GM19467 (cell line): ENCODE measurements around the gene YKT6.
"Not testable (repeated sequence)": the region's sequence is repeated elsewhere in the genome, so short reads cannot be mapped to it uniquely, and the experiment has no call there.

Experiments used
- ATAC-seq: cut with Tn5 transposase; IDR thresholded peaks from one replicate; pipeline ENCODE4 v1.9.1; 2021; ENCODE audit warnings: mild to moderate bottlenecking, moderate library complexity; ENCODE audit not compliant: unreplicated experiment

YKT6 gene

DNA sequence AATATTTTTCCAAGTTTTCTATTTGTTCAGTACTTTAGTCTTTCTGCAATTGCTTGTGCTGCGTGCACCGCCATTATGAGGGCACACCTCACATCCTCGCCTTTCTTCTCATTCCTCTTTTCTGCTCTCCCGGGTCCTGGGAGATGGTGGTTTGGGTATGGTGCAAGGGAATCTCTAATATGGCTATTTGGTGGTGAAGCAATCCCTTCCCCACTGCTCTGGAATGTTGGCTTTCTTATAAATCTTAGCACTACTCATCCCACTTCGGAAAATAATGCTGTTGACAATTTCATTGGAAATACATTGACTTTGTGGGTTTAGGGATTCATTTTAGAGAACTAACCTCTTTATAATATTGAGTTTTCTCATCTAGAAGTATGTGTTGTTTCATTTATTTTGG lies 9.6 kb upstream of the YKT6 start:
- ATAC-seq = no peak

DNA sequence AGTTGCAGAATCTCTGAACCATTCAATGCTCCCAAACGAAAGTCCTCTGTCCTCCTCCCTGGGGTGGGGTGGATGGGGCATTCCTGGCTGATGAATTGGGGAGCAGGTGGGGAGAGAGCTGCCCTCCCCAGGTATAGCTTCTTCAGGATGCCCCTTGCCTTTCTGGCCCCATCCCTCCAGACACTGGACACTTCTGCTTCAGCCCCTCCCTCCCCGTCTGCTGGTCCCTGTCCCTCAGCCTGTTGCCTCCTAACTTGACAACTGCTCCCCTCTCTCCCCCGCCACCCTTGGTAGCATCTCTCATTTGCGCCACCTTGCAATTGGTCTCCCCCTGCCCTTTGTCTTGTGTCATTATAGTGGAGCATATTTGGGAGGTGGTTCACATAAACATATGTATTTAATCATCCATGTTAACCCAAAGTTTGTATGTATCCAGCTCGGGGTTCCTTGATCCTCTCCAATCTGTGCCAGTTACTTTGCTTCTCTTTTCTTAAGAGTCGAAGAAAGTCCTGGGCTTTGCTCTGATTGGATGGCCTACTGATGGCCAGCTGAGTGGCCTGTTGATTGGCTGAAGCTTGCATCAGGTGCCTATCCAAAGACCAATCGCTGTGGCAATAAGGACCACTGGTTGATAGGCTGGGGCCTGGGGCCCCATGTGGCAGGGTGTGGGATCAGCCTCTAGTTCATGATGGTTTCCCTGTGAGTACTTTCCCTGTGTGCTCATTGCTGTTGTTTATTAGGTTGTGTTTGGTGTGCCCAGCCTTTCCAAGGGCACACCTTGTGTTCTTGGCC lies 7.6 kb upstream of the YKT6 start:
- no peak for ATAC-seq

DNA sequence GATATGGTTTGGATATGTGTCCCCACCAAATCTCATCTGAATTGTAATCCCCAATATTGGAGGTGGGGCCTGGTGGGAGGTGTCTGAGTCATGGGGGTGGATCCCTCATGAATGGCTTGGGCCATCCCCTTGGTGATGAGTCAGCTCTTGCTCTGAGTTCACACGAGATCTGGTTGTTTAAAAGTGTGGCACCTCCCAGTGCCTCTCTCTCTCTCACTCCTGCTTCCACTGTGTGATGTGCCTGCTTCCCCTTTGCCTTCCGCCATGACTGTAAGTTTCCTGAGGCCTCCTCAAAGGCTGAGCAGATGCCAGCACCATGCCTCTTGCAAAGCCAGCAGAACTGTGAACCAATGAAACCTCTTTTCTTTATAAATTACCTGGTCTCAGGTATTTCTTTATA lies 6.7 kb upstream of the YKT6 start:
- ATAC-seq = no peak

DNA sequence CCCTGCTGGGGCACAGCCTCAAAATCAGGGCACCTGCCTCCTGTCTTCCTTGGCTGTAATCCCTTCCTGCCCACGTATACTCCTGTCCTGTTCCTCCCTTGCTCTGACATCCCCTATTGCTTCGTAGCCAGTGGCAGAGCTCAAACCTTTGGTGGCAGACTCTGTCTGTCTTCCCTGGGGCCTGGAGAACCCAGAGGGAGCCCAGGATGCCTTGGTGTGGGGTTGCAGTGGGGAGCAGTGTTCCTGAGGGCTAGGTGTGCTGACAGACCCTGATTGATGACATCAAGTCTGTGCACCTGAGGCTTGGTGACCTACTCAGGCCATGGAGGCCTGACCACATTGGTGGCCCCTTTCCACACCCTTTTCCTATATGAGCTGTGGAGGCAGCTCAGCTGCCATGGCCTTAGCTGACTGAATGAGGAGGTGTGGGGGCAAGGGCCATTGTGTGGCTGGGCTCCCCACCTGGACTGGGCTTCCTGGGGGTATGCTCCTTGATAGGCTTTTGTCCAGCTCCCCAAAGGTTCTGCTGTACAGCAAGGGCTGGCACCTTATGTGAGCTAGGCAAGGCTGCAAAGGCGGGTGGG lies 6.1 kb upstream of the YKT6 start:
- ATAC-seq = no peak

DNA sequence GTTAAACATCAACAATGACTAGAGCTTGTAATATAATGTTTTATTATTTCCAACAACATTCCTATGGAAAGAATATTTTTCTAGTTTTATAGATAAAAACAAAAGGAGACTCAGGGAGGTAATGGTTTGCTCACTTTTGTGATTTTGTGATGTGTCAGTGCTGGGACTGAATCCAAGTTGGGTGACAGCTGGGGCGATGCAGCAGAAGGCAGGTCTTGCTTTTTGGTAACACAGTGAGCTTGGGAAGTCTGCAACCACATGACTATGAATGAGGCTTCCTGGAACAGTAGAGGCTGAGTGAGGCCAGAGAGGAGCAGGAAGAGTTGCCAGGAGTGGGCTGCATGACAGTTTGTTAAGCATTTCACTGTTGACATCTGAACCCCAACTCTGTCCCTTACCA lies 4.9 kb upstream of the YKT6 start:
- ATAC-seq = no peak

DNA sequence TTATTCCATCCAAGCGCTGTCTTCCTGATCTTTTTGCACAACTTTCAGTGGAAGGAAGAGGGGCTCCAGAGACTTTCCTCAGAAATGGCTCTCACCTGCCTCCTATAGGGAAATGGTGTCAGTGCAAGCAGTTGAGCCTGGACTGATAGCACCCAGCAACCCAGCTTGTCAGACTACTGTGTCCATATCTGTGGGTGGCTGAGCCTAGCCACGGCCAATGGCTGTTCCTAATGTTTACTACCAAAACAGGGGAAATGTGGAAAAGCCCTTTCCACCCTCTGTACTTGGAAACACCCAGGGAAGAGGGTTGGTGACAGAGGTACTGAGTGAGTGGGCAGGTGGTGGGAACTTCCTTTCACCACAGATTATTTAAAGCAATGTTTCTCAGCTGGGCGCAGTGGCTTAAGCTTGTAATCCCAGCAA lies 4.3 kb upstream of the YKT6 start:
- no peak for ATAC-seq

DNA sequence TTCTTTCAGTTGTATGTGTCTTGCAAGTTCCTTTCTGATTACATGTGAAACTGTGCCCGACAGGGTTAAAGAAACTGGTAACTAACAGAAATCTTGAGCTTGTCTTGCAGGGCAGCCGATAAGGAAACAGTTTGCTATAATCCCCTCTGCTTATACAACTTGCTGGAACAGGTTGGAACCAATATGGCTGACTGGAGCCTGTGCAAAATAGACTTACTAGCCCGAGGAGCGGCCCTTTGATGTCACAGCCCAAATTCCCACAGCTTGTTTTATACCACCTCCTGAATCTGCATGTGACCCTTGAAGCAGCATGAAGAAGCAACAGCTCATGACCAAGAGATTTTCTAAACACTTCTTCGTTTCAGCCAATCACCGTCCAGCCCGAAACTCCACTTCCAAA lies 3.3 kb upstream of the YKT6 start:
- ATAC-seq = no peak

DNA sequence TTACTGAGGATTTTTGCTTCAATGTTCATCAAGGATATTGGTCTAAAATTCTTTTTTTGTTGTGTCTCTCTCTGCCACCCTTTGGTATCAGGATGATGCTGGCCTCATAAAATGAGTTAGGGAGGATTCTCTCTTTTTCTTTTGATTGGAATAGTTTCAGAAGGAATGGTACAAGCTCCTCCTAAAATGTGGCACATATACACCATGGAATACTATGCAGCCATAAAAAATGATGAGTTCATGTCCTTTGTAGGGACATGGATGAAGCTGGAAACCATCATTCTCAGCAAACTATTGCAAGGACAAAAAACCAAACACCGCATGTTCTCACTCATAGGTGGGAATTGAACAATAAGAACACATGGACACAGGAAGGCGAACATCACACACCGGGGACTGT lies 615 bp upstream of the YKT6 start:
- not testable (repeated sequence) for ATAC-seq

DNA sequence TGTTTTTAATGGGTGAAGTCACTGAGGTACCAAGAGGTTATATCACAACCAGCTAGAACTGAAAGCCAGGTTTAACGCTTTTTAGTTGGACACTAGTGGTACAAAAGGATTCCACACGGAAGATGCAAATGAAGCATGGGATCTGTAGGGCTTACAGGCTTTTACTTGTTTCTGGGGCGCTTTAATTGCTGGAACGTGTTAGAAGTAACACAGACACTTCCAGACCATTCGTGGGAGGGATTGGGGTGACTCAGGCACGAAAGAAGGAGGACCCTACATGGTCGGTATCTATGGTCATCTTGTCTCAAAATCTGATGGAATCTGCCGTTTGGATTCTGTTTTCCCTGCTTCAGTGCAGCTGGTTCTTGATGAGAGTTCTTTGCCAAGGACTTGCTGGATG lies 1.0 kb downstream of the YKT6 start:
- ATAC-seq = no peak

DNA sequence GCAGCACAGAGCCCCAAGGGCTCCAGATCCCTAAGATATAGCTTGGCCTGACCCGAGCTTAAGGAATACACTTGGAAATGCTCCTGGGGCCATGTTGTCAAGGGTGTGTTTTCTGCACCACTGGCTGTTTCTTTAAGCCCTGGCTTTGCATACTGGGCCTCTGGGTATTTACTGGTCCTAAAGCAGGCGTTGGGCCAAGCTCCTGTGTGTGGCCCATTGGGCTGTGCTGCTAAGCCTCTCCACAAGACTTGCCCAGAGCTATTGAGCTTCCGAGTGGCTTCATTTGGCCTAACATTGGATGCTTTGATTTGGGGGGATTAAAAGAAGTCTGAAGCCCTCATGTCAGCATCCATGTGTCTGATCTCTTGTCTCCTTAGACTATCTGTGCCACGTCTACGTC lies 5.2 kb downstream of the YKT6 start:
- ATAC-seq = no peak

DNA sequence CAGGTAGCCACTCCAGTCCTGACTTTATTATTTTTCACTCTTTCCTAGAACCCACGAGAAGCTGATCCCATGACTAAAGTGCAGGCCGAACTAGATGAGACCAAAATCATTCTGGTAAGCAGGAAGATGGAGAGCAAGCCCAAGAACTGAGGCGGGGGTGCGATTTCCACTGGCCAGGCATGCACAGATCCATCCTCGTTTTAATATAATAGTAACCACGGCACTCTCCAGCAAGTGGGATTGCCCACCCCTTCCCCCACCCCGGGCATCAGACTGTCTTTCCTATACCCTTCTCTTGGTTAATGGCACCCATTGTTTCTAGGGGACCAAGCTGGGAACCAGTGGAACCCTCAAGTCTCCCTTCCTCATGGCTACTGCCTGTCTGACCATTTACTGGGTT lies 7.3 kb downstream of the YKT6 start:
- ATAC-seq = no peak

DNA sequence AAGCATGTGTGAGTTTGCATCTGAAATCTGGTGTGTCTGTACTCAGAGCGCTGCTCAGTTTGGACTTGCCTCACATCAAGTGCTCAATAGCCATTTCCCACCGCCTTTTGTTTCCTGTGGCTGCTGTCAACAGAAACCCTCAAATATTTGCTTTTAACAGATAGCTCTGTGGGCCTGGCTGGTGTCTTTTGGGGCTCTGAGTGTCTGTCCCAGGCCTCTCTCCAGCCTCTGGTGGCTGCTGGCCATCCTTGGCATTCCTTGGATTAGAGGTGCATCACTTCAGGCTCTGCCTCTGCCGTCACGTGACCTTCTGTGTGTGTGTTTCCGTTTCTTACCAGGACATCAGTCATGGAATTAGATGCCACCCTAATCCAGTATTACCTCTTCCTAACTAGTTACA lies 9.3 kb downstream of the YKT6 start:
- no peak for ATAC-seq

DNA sequence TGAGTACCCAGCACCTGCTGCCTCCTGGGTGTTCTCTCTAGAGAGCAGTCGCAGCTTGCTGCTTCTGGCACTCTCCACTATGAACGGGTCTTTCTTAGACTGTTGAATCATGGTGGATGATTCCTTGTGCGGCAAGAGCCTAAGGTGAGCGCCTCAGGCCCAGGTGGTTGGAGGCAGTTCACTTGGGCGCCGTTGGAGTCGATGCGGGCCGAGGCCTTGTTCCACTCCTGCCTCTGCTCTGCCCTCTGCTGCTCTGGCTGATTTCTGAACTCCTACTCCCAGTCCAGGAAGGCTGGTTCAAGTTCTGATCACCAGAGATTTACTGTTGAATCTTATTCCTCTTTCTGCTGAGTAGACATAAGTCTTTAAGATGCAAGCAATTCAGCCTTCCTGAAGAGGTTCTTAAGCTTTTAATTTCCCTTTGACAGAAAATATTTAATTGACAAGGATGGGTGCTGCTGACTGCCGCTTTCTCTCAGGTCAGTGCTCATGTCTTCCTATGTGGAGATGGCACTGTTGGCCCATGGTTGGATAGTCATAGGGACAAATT lies 10.4 kb downstream of the YKT6 start:
- ATAC-seq = no peak

DNA sequence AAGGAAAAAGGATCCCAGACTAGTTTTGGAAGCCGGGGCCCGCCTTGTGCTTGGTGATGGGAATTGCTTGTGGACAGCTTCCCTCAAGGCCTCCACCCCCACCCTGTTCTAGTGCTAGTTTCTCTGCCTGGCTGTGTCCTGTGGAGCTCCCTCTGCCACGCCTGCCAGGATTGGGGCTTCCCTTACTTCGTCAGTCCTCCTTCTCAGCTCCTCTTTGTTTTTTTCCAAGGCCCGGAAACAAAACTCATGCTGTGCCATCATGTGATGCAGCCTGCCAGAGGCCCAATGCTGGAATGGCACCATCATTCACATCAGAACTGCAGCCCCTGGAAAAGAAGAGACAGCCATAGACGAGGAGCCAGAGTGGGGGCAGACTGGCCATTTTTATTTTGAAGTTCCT lies 11.2 kb downstream of the YKT6 start:
- no peak for ATAC-seq

DNA sequence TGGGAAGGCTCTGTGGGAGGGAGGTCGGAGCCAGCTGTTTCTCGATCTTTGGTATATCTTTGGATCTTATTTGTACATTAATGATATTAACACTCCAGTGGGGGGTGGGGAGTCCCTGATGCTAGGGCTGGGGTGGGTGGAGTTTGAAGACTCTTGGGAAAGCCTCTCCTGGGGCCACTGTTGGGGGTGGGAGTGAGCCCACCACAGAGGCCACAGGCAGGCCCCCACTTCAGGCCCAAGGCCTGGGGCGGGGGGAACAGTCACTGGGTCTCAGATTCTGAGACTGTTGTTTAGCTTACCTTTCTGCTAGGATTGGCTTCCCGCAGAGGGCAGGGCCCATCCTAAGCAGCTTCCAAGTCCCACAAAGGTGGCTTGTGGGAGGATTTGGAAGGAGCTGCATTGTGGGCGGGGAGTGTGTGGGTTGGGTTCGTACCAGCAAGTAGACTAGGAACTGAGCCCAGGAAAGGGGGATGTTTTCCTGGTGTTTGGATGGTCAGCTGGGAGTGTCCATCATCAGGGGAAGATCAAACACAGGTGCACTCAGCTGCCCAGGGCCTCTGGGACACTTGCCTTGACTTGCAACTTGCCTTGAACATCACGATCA lies 11.9 kb downstream of the YKT6 start:
- no peak for ATAC-seq

DNA sequence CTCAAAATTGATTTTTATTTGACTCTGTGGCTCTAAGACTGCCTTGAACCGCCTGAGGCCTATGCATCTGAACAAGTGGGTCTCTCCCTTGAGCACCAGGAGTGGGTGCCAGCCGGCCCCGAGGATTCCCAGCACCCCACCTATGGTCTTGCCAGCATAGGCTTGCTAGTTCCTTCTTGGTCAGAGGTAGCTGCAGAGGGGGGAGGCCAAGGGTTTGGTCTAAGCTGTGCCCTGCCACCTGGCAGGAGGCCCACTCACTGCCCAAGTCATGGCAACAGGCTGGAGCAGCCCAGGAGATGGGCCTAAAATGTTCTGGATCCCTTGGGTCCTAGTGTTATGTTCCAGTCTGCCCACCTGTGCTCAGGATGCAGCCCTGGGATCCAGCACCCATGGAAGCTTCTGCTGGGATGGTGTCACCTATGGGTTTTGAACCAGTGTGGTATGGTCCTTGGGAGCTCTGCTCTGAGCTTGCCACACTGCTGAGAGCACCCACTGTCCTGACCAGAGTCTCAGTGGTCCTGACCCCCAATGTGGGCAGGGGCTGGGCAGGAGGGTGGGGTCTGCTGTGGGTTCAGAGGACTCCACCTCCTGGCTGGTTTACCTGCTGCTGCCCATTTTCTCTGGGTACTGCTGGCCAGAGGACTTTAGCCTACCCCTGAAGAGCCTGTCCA lies 12.6 kb downstream of the YKT6 start:
- ATAC-seq = no peak

DNA sequence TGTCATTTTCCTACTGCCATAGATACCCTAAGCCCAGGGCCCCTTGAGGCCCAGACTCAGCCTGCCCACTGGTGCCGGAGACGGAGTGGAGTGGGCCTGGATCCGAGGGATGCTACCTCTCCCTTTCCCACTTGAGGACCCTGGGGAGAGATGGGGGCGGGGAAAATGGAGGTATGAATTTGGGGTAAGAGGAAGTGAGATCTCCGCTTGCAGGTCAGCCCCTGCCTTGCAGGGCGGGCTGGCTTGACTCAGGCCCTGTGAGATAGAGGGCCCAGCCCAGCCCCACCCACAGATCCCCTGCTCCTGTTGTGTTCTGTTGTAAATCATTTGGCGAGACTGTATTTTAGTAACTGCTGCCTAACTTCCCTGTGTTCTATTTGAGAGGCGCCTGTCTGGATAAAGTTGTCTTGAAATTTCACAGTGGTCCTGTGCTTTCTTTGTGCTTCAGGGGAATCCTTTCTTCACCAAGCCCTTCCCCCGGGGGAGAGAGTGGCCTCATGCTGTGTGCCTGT lies 13.2 kb downstream of the YKT6 start:
- ATAC-seq = no peak

DNA sequence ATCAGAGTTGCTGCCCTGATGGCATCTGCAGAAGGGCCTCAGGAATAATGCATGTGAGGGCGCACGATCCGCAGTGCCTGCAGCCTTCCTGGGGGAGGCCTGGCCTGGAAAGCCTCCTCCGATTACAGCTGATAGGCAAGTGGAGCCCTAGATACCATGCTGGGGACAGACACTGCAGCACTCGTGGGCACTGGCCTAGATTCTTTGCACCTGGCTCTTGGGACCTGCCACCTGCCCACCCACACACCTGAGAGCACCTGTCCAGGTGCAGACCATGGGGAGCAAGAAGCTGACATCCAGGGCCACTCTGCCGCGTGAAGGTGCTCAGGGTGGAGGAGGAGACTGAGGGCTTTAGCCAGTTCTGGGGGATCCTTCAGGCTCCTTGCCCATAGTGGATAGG lies 14.8 kb downstream of the YKT6 start:
- no peak for ATAC-seq

DNA sequence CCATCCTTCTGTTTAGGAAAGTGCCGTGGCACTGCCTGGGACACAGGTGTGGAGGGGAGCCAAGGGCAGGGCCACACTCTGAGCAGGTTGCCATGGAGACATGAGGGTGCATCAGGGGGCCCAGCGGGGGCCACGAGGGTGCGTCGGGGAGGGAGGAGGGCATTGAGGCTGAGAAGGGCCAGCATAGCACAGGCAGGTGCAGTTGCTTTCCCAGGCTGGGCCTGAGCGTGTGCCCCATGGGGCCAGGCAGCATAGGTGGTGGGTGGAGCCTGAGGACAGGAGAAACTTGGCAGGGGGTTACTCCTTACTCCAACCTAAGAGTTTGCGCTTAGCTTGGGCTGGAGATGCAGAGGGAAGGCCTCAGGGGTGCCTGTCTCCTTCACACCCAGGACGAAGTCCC lies 15.2 kb downstream of the YKT6 start:
- no peak for ATAC-seq

DNA sequence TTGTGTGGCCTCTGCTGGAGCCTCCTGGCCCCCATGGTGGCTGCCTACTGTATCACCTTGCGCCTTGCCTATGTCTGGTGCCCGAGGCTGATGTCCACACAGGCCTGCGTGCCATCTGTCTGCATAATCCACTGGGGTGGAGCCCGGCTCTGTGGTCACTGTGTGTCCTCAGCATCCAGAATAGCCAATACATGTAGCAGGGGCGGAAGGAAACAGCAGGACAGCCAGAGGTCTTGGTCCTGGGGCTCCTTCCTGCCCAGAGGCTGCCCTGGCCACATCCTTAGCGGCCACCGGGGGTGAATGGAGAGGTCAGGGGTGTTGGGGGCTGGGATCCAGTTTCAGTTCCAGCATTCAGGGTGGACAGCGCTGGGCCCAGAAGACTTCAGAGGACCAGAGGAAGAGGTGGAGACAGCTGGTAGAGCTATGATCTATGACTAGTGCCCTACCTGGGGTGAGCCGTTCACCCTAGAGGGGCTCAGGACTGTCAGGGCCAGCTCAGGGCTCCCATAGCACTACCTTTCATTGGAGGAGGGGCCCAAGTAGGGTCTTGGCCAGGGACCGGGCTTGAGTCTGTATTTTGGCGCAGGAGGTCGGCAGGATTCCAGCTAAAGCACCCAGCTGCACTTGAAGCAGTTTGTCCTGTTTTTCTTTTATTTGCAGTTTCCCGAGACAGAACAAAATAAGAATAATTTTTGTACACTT lies 15.9 kb downstream of the YKT6 start:
- no peak for ATAC-seq

DNA sequence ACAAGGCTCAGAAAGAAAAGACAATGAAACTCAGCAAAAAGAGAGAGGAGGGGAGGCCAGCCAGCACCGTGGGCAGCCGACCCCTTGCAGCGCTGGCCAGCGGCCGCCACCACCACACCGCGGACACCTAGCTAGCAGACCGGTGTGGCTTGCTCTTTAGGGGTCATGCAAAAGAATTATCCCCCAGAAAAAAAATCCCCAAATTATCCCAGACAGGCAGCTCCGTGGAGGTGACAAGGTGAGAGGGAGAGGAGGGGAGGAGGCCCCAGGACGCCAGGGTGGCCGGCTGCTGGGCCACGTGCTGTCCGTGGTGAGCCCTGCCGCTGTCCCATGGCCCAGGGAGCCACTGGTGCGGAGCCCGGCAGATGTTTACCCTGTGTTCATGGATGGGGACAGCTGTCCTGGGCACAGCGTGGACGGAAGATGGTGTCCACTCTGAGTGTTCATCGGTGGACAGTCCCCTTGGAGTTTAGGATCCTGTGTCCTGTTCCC lies 16.5 kb downstream of the YKT6 start:
- no peak for ATAC-seq
